ENCODE data around the gene DDX54.
A peak's percentile ranks its signal among the peaks of the same experiment; 100 is the strongest.

DDX54 gene

GRCh38 chr12:113185180-113186032, at the start of gene DDX54, which contains the start of gene RITA1:
TSS of gene DDX54 (minus strand) at chr12:113185478. CDS start at chr12:113185451, 27 bp downstream.
TSS of gene RITA1 (plus strand) at chr12:113185721. CDS start at chr12:113186747, 1,026 bp downstream.
- DNase-seq, result peak; percentile 77

- DNase-seq, result no peak
Measured at GRCh38 chr12:113234483-113234882, 49.2 kb upstream of the DDX54 start.

- no peak for DNase-seq
Measured at GRCh38 chr12:113233967-113234366, 48.7 kb upstream of the DDX54 start.

GRCh38 chr12:113232840-113233585, 47.7 kb upstream of the DDX54 start:
- DNase-seq, result peak; percentile 31

GRCh38 chr12:113232089-113232839, 47.0 kb upstream of the DDX54 start:
- DNase-seq, result no peak

- no peak for DNase-seq
Measured at GRCh38 chr12:113231235-113232088, 46.2 kb upstream of the DDX54 start.

- no peak for DNase-seq
Measured at GRCh38 chr12:113230315-113231234, 45.3 kb upstream of the DDX54 start.

- DNase-seq, result no peak
Measured at GRCh38 chr12:113228394-113229028, 43.2 kb upstream of the DDX54 start.

- DNase-seq, result no peak
Measured at GRCh38 chr12:113227686-113228391, 42.6 kb upstream of the DDX54 start.

GRCh38 chr12:113226696-113227568, 41.7 kb upstream of the DDX54 start:
- no peak for DNase-seq

GRCh38 chr12:113224955-113225354, 39.7 kb upstream of the DDX54 start:
- DNase-seq, result no peak

- no peak for DNase-seq
Measured at GRCh38 chr12:113222730-113223531, 37.7 kb upstream of the DDX54 start.

GRCh38 chr12:113221997-113222729, 36.9 kb upstream of the DDX54 start:
- no peak for DNase-seq

GRCh38 chr12:113221181-113221996, 36.1 kb upstream of the DDX54 start, which contains the start of gene TPCN1:
TSS of gene TPCN1 (plus strand) at chr12:113221464. CDS start at chr12:113226853, 5,389 bp downstream.
- peak; percentile 100 for DNase-seq

- DNase-seq, result no peak
Measured at GRCh38 chr12:113220593-113221180, 35.4 kb upstream of the DDX54 start.

GRCh38 chr12:113216027-113216426, 30.7 kb upstream of the DDX54 start:
- DNase-seq, result no peak
